GM15510 (cell line): Measurements from ENCODE around the gene RAPSN.

Source experiments
- POLR2A ChIP-seq: IDR thresholded peaks from 3 replicates; pipeline ENCODE4 v1.6.1; 2011; ENCODE audit warnings: borderline replicate concordance; ENCODE audit not compliant: insufficient read length; ENCODE audit errors: extremely low read depth

RAPSN gene

GRCh38 chr11:47477323-47477722 lies 28.4 kb upstream of the RAPSN start:
- no peak for TF ChIP-seq POLR2A

- TF ChIP-seq POLR2A, result no peak
Measured at GRCh38 chr11:47470671-47471070, 21.7 kb upstream of the RAPSN start.

DNA sequence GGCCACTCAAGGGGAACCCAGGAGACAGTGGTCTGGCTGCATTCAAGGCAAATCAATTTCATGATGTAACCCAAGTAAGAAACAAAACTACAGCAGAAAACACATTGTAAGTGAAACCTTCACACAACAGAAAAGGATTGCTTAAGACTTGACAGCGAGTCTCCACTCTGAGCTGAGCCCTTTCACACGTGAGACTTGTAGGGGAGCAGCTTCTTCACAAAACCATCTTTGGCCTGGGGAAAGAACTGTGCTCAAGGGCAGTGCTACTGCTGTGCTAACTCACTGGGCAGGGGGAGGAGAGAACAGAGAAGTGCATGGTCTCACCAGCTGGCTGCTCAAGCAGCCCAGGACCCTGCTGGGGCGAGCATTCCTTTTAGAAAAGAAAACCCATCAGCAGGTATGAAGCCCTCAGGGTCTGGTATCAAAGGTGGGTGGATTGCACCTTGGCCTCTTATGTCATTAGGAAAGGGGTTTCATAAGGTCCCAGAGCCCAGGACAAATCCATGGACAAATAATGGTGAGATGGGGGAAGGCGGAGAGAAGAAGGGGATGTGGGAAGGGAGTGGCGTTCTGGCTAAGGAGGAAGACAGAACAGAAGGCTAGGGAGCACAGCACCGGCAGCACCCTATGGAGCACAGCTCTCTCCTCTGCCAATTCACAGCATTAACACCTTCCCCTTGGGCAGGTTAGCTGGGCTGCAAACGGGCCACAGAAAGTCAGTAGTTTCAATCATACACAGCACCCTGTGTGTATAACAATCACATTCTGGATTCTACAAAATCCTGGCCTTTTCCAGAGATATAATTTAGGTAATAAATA lies 20.6 kb upstream of the RAPSN start:
- no peak for TF ChIP-seq POLR2A

DNA sequence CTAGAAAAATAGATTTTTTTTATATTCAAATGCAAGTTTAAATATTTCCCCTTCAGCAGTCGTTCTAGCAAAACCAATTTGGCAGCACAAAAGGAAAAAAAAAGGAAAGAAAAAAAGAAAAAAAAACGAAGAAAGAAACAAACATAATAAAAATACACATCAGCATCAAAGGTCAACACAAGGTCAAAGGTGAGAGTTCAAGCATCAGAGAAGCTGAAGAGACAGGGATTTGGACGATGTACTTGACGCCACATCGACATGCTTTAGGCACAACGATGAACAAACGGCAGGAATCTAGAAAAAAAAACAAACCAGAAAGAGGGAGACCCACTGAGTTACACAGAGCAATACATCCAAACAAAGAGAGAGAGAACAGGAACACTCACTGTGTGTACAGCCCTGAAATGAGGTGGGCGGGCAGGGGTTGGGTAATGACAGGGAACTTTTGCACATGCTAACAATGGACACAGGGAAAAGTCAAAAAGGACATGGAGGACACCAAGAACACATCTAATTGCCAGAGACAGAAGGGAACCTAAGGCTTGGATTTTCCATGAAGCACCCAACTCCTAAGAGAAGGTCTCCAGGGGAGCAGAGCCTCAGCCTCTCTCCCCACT lies 19.8 kb upstream of the RAPSN start:
- no peak for TF ChIP-seq POLR2A

DNA sequence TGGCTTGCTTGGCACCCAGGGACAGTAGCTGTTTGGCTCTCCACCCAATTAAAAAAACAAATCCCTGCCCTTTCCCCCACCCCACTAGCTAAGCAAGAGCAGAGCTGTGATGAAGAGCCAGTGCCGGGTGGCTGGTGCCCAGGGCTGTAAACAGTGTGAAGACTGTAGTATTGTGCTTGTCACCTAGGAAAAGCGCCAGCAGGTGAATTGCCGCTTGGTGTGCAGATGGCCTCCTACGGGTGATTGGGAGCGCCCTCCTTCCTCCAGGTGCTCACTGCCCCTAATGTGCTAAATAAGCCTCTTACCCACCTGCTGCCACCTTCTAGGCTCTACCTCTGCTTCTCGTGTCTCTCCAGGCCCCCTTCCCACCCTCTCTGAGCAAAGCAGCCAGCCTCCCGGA lies 18.4 kb upstream of the RAPSN start:
- no peak for TF ChIP-seq POLR2A

GRCh38 chr11:47466701-47467250 lies 17.8 kb upstream of the RAPSN start:
- TF ChIP-seq POLR2A, result no peak

DNA sequence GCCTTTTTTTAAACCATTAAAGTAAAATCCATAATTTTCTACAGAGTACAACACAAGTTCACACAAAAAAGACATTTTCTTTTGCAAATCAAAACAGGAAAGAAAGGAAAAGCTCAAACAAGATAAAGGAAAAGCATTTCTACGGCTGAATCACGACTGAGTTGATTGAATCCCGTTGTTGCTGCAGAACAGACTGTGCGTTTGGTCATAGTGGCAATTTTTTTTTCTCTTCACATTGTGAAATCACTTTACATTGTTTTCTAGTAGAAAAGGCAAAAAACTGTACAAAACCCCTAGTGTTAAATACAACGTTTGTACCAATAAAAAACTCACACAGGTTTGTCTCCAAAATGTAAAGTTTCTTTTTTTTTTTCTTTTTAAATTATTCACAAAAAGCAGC lies 17.3 kb upstream of the RAPSN start:
- TF ChIP-seq POLR2A, result no peak

- no peak for TF ChIP-seq POLR2A
Measured at GRCh38 chr11:47464483-47464882, 15.5 kb upstream of the RAPSN start.

GRCh38 chr11:47461876-47462275 lies 12.9 kb upstream of the RAPSN start:
- no peak for TF ChIP-seq POLR2A

- no peak for TF ChIP-seq POLR2A
Measured at GRCh38 chr11:47460571-47461235, 11.8 kb upstream of the RAPSN start.

- TF ChIP-seq POLR2A, result no peak
Measured at GRCh38 chr11:47453365-47453764, 4.4 kb upstream of the RAPSN start.

DNA sequence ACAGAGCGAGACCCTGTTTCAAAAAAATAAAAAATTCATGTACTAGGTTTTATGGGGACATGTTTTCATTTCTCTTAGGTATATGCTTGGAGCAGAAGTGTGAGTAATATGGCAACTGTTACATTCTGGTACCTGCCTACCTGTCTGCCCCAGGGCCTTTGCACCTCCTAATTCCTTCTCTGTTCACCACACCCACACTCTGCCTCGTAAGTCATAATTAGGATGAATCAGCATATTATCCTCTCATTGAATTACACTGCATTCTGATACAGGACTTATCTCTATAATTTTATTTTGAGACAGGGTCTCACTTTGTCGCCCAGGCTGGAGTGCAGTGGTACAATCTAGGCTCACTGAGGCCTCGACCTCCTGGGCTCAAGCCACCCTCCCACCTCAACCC lies 3.1 kb upstream of the RAPSN start:
- no peak for TF ChIP-seq POLR2A

DNA sequence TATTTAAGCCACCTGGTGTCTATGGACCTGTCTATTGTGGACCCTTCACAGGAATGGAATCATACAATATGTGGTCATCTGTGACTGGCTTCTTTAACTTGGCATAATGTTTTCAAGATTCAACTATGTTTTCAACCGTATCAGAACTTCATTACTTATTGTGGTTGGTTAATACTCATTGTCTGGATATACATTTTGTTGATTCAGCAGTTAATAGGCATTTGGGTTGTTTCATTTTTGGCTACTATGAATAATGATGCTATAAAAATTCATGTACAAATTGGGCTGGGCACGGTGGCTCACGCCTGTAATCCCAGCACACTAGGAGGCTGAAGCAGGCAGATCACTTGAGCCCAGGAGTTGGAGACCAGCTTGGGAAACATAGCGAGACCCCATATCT lies 2.5 kb upstream of the RAPSN start:
- TF ChIP-seq POLR2A, result no peak

DNA sequence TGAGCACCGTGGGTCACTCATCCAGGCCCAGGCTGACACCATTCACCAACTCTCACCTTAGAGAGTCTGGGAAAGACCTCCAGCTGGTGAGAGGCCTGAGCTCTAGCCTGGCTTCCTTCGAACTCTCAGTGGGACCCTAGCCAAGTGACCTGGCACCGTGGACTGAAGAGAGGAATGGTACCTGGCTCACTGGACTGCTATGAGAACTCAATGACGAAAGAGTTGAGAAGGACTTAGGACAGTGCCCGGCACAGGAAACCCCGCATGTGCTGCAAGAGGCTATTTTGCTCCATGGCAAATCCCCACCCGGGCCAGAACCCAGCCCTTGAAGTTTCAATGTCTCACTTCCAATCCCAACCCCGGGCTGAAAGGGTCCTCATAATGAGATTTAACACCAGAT lies 605 bp upstream of the RAPSN start:
- TF ChIP-seq POLR2A, result no peak

GRCh38 chr11:47447906-47448305 lies 1.0 kb downstream of the RAPSN start:
- no peak for TF ChIP-seq POLR2A
